Right cardiac atrium (tissue), 5 donors: ENCODE data around the gene CHRNA1. TPM values are rescaled to one million over a fixed set of nuclear protein-coding genes. Genes with fewer than 3 reads are reported as not detected.

ENCODE experiments used
- ATAC-seq, 2 donors: fragments of 200-7000 bp; cut with Tn5 transposase; one replicate each; pipeline versions ENCODE4 v1.8.0 to v1.9.1; 2020; ENCODE audit warnings: moderate library complexity in 2 of 2, mild to moderate bottlenecking in 1 of 2
- DNase-seq, 3 donors: peaks; one replicate each; pipeline ENCODE4 v3.0.0-alpha.2; 2020
- H3K27ac ChIP-seq: one replicate; pipeline ENCODE4 v1.5.1; 2013; ENCODE audit warnings: mild to moderate bottlenecking, low read length, control low read depth, moderate library complexity
- H3K27me3 ChIP-seq: one replicate; pipeline ENCODE4 v1.6.1; 2013; ENCODE audit not compliant: control insufficient read depth, insufficient read depth
- H3K4me1 ChIP-seq: one replicate; pipeline ENCODE4 v1.6.1; 2013; ENCODE audit warnings: low read length; ENCODE audit not compliant: control insufficient read depth, insufficient read depth
- H3K4me3 ChIP-seq: one replicate; pipeline ENCODE4 v1.5.1; 2013; ENCODE audit warnings: low read length, control low read depth
- H3K9me3 ChIP-seq: one replicate; pipeline ENCODE4 v1.6.1; 2013; ENCODE audit warnings: low read length; ENCODE audit not compliant: control insufficient read depth
- WGBS: extraction: QIAGEN DNeasy Blood & Tissue Kit; methylation state at CpG from one replicate; pipeline ENCODE4 v1.1.7; 2013; 5-methylcytosine and 5-hydroxymethylcytosine counted together
- intact Hi-C, 4 donors: fragments of 100-400 bp; cut with DNase I; formaldehyde crosslinking; loops; one replicate each; pipeline versions ENCODE4 v1.11.0 to v1.14.0; 2022 to 2023
- long read RNA-seq, 4 donors: library from polyadenylated mRNA; unstranded; transcript quantifications; one replicate each; pipeline ENCODE4 v2.0.0, GENCODE V29; 2020 to 2021
- polyA plus RNA-seq: library from polyadenylated mRNA; stranded (reverse); fragments of 200-250 nt; gene quantifications from one replicate; pipeline ENCODE4 v1.2.3, GENCODE V29; 2013
- total RNA-seq, 4 donors: library from RNA; stranded (reverse); fragmentation: NEBNext Ultra II Directional; extraction: Animal tissue kit (Norgen Biotek cat#: 25700); gene quantifications; one replicate each; pipeline ENCODE4 v1.2.1, GENCODE V29; 2021
- donor health status: healthy with polysubstance abuse.
- donor health status: DM: no; HTN: yes; CAD: no.
- donor health status: DM: no; HTN: no; CAD: no.
- donor health status: DM: no; HTN: yes; CAD: no; lungs with severe emphysema.
- donor health status: DM: yes; HTN: yes; CAD: no.

CHRNA1 gene
- total RNA-seq (under 1 TPM in 2 of 4 donors, not detected in 2; 0.20 to 0.57 TPM), polyA plus RNA-seq (0.95 TPM)
- long read RNA-seq, donor 1 = 0 reads
- long read RNA-seq, donor 2 = 0 reads
- long read RNA-seq, donor 3 = 0 reads
- long read RNA-seq, donor 4, partial matches to known transcripts = 1 of 1 reads
- long read RNA-seq, donor 4, other reads (novel, unspliced or antisense) = 0 of 1 reads

GRCh38 chr2:174764280-174765255 lies at the start of gene CHRNA1:
Gene CHRNA1, minus strand, starts transcription at chr2:174764472. Its CDS starts 78 bp downstream, at chr2:174764394.
- WGBS = 93% methylated on average over 13 of the region's 13 CpGs
- intact Hi-C loops = no loop called here
- Histone ChIP-seq H3K9me3 (no peaks in the 10 kb centered on the region), H3K27me3 (no peaks in the 10 kb centered on the region), H3K4me1 (no peaks in the 10 kb centered on the region), H3K27ac (no peak within 1 kb of the TSS), H3K4me3 (no peak within 1 kb of the TSS)
- ATAC-seq (peak in 1 of 2 donors; percentile 39), DNase-seq (no peak)

GRCh38 chr2:174812037-174812436 lies 47.8 kb upstream of the CHRNA1 start:
- H3K4me3 ChIP-seq = no peak overlapping the region
- intact Hi-C loops = no loop called here
- ATAC-seq (no peak), DNase-seq (no peak)
- H3K27ac ChIP-seq = no peak overlapping the region
- H3K4me1 ChIP-seq = peaks cover 2% of the 10 kb centered on the region
- no peaks in the 10 kb centered on the region for H3K9me3 ChIP-seq
- WGBS = 96% methylated on average over 7 of the region's 7 CpGs
- no peaks in the 10 kb centered on the region for H3K27me3 ChIP-seq

GRCh38 chr2:174807931-174808330 lies 43.7 kb upstream of the CHRNA1 start:
- no peak overlapping the region for H3K27ac ChIP-seq
- ATAC-seq (no peak), DNase-seq (no peak)
- H3K27me3 ChIP-seq = no peaks in the 10 kb centered on the region
- no peak overlapping the region for H3K4me3 ChIP-seq
- peaks cover 3% of the 10 kb centered on the region for H3K4me1 ChIP-seq
- H3K9me3 ChIP-seq = no peaks in the 10 kb centered on the region
- intact Hi-C loops = no loop called here
- WGBS = 68% methylated on average over 1 of the region's 1 CpG

GRCh38 chr2:174805803-174806202 lies 41.5 kb upstream of the CHRNA1 start:
- H3K4me1 ChIP-seq = peaks cover 3% of the 10 kb centered on the region
- intact Hi-C loops = no loop called here
- ATAC-seq (no peak), DNase-seq (no peak)
- no peak overlapping the region for H3K4me3 ChIP-seq
- WGBS = 72% methylated on average over 1 of the region's 1 CpG
- H3K27ac ChIP-seq = no peak overlapping the region
- H3K9me3 ChIP-seq = no peaks in the 10 kb centered on the region
- H3K27me3 ChIP-seq = no peaks in the 10 kb centered on the region

GRCh38 chr2:174802459-174802858 lies 38.2 kb upstream of the CHRNA1 start:
- DNase-seq (no peak), ATAC-seq (no peak)
- Histone ChIP-seq H3K4me1 (peaks cover 3% of the 10 kb centered on the region), H3K27ac (no peak overlapping the region), H3K27me3 (no peaks in the 10 kb centered on the region), H3K4me3 (no peak overlapping the region), H3K9me3 (no peaks in the 10 kb centered on the region)
- intact Hi-C loops = no loop called here
- 95% methylated on average over 4 of the region's 4 CpGs for WGBS

GRCh38 chr2:174800436-174801205 lies 36.3 kb upstream of the CHRNA1 start:
- no peaks in the 10 kb centered on the region for H3K4me1 ChIP-seq
- no peak for ATAC-seq
- H3K4me3 ChIP-seq = no peak overlapping the region
- no peak for DNase-seq
- no peaks in the 10 kb centered on the region for H3K27me3 ChIP-seq
- intact Hi-C loops = no loop called here
- H3K9me3 ChIP-seq = no peaks in the 10 kb centered on the region
- WGBS = 86% methylated on average over 8 of the region's 8 CpGs
- no peak overlapping the region for H3K27ac ChIP-seq

GRCh38 chr2:174798801-174799200 lies 34.5 kb upstream of the CHRNA1 start:
- Histone ChIP-seq H3K9me3 (no peaks in the 10 kb centered on the region), H3K4me3 (no peak overlapping the region), H3K27me3 (no peaks in the 10 kb centered on the region), H3K27ac (no peak overlapping the region), H3K4me1 (no peaks in the 10 kb centered on the region)
- ATAC-seq = no peak
- intact Hi-C loops = no loop called here
- 57% methylated on average over 1 of the region's 1 CpG for WGBS
- no peak for DNase-seq

- no peak for DNase-seq
- 69% methylated on average over 1 of the region's 1 CpG for WGBS
- H3K27ac ChIP-seq = no peak overlapping the region
- H3K9me3 ChIP-seq = no peaks in the 10 kb centered on the region
- ATAC-seq = no peak
- H3K4me3 ChIP-seq = no peak overlapping the region
- intact Hi-C loops = no loop called here
- H3K27me3 ChIP-seq = no peaks in the 10 kb centered on the region
- H3K4me1 ChIP-seq = no peaks in the 10 kb centered on the region
Measured at GRCh38 chr2:174797781-174798276, 33.6 kb upstream of the CHRNA1 start.

GRCh38 chr2:174796319-174796771 lies 32.1 kb upstream of the CHRNA1 start:
- ATAC-seq = peak in 1 of 2 donors; percentile 61
- no peaks in the 10 kb centered on the region for H3K27me3 ChIP-seq
- no peak overlapping the region for H3K4me3 ChIP-seq
- H3K9me3 ChIP-seq = no peaks in the 10 kb centered on the region
- intact Hi-C loops = no loop called here
- DNase-seq = no peak
- H3K4me1 ChIP-seq = no peaks in the 10 kb centered on the region
- H3K27ac ChIP-seq = no peak overlapping the region

- intact Hi-C loops = no loop called here
- WGBS = 82% methylated on average over 3 of the region's 3 CpGs
- Histone ChIP-seq H3K4me1 (no peaks in the 10 kb centered on the region), H3K4me3 (no peak overlapping the region), H3K9me3 (no peaks in the 10 kb centered on the region), H3K27ac (no peak overlapping the region), H3K27me3 (no peaks in the 10 kb centered on the region)
- DNase-seq (no peak), ATAC-seq (no peak)
Measured at GRCh38 chr2:174794851-174795374, 30.6 kb upstream of the CHRNA1 start.
